ENCODE data around the gene FRMD4A. TPM values are rescaled to one million over a fixed set of nuclear protein-coding genes. Genes with fewer than 3 reads are reported as not detected.

Gene FRMD4A
- total RNA-seq, 5 donors from 2014 or later (not counting 1 experiment from before 2014, with no cell fraction given): 1.3 to 1.8 (median 1.4) TPM

DNA sequence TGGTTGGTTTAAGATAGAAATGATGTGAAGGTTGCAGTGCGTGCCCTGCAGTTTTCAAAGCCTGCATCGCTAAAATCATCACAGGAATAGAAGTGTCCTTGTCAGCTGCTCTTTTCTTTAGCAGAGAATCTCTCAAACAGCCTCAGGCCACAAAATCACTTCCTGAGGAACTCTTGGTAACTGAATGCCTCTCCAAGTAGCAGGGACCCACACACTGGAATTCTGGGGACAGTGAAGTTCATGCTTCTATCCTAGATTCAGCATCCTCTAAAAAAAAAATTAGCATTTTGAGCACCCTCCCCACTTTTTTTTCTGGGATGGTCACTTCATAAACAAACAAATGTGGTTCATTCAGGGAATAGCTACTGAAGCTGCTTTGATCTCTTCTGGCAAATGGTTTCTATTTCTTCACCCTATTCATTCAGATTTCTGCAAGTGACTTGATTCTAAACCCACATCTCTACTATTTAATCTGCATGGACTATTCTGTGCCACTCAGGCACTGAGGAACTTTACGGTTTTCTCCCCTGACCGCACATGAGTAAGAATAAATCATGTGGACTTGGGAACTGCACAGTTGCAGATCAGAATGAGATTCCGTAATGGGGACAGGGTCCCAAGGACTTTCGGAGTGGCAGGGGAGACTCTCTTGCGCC is 306.9 kb downstream of the FRMD4A start:
- H3K36me3 ChIP-seq (ENCODE audit: control insufficient read depth in 2 of 2, extremely low read depth in 1 of 2, insufficient read depth in 1 of 2, low read length in 1 of 2): no peaks in the 10 kb centered on the region
- H3K4me1 ChIP-seq (ENCODE audit: control insufficient read depth in 1 of 2, extremely low read depth in 1 of 2, insufficient read depth in 2 of 2, low read length in 2 of 2): peaks cover 9 to 18% of the 10 kb centered on the region in 2 experiments
- Mint-ChIP-seq H3K36me3 (peaks cover 3% of the 10 kb centered on the region), H3K27ac (no peak overlapping the region), H3K4me1 (peaks cover 15 to 29% (median 23%) of the 10 kb centered on the region in 3 donors), H3K9me3 (peaks cover 0 to 4% (median 2%) of the 10 kb centered on the region in 3 donors), H3K27me3 (peaks cover 0 to 8% of the 10 kb centered on the region in 2 donors), H3K4me3 (peak overlapping the region in 1 of 3 donors; percentile 9)
- ATAC-seq (replicated peaks in 1 of 4) (no peak), DNase-seq (no peak)
- H3K27ac ChIP-seq (ENCODE audit: low read length): no peak overlapping the region
- H3K4me3 ChIP-seq (ENCODE audit: control insufficient read depth in 1 of 2, extremely low read depth in 1 of 2, low read length in 1 of 2): no peak overlapping the region
- 67% methylated on average over 4 of the region's 7 CpGs for WGBS (ENCODE audit: insufficient coverage)
- CTCF ChIA-PET: no interaction called here
- POLR2A ChIA-PET: interaction anchor here in 1 of 2 donors (0.5 kb wide), 1 partner anchor 1352 kb away, joined by 4 read pairs; no protein-coding TSS in a partner anchor
- H3K9me3 ChIP-seq: no peaks in the 10 kb centered on the region
- peaks cover 3 to 4% of the 10 kb centered on the region in 2 experiments for H3K27me3 ChIP-seq (replicated peaks in 1 of 2; ENCODE audit: control insufficient read depth in 2 of 2, extremely low read depth in 1 of 2, insufficient read depth in 2 of 2, low read length in 1 of 2)

DNA sequence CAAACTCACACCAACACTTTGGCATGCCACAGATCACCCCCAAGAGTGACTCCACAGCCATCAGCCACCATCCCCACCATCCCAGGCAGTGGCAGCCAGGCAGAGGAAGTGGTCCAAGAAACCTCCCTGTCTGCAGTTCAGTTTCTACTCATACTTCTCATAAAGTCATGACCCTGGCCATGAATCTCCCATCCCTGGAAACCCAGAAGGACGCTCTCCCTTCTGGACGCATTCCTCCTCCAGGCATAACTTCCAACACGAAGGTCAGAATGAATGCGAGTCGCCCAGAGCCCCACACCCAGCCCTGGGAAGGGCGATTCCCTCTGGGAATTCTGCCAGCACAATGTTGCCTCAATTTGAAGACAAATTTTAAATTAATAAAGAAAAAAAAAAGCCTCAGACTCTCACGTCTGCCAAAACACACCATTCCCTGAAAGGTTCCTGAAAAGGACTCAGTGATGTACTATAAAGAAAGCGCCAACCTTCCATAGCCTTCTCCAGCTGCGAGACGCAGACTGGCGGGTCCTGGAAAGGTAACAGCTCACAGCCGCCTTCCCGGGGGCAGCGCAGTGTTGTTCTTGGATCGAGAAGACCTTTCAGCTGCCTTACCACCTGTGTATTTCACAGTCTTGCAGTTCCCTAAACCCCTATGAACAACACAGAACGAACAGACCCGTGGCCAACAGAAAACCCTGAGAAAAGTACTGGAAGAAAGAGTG is 307.6 kb downstream of the FRMD4A start:
- H3K27ac Mint-ChIP-seq: no peak overlapping the region

DNA sequence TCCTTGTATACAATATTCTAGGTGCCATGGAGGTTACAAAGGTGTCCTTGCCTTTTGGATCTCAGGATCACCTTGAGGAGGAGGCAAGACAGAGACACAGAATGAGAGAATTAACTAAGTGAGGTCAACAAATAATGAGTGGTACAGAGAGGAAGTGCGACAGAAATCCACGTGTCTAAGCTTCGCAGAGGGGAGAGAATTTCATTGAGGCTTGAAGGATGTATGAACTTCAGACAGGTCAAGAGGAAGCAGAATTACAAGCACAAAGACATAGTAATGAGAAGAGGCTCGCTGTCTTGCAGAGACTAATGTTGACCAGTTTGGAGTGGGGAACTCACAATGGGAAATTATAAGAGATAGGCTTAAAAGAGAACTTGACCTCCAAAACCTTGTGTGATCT is 308.7 kb downstream of the FRMD4A start:
- Histone ChIP-seq H3K9me3 (no peaks in the 10 kb centered on the region), H3K36me3 (ENCODE audit: control insufficient read depth in 2 of 2, extremely low read depth in 1 of 2, insufficient read depth in 1 of 2, low read length in 1 of 2) (no peaks in the 10 kb centered on the region), H3K27me3 (replicated peaks in 1 of 2; ENCODE audit: control insufficient read depth in 2 of 2, extremely low read depth in 1 of 2, insufficient read depth in 2 of 2, low read length in 1 of 2) (peaks cover 3 to 4% of the 10 kb centered on the region in 2 experiments), H3K4me3 (ENCODE audit: control insufficient read depth in 1 of 2, extremely low read depth in 1 of 2, low read length in 1 of 2) (no peak overlapping the region), H3K4me1 (ENCODE audit: control insufficient read depth in 1 of 2, extremely low read depth in 1 of 2, insufficient read depth in 2 of 2, low read length in 2 of 2) (peaks cover 9 to 21% of the 10 kb centered on the region in 2 experiments), H3K27ac (ENCODE audit: low read length) (no peak overlapping the region)
- POLR2A ChIA-PET: no interaction called here
- Mint-ChIP-seq H3K27ac (no peak overlapping the region), H3K4me3 (no peak overlapping the region), H3K4me1 (peaks cover 15 to 29% (median 23%) of the 10 kb centered on the region in 3 donors), H3K27me3 (peaks cover 0 to 11% of the 10 kb centered on the region in 2 donors), H3K9me3 (peaks cover 0 to 10% (median 7%) of the 10 kb centered on the region in 3 donors), H3K36me3 (peaks cover 8% of the 10 kb centered on the region)
- ATAC-seq (replicated peaks in 1 of 4): peak in 1 of 4 experiments; percentile 35
- CTCF ChIA-PET: no interaction called here
- 74% methylated on average over 4 of the region's 4 CpGs for WGBS (ENCODE audit: insufficient coverage)
- no peak for DNase-seq

More for the DNA sequence above, 307.6 kb downstream of the FRMD4A start:
- Histone ChIP-seq H3K4me1 (ENCODE audit: control insufficient read depth in 1 of 2, extremely low read depth in 1 of 2, insufficient read depth in 2 of 2, low read length in 2 of 2) (peaks cover 9 to 18% of the 10 kb centered on the region in 2 experiments), H3K27me3 (replicated peaks in 1 of 2; ENCODE audit: control insufficient read depth in 2 of 2, extremely low read depth in 1 of 2, insufficient read depth in 2 of 2, low read length in 1 of 2) (peaks cover 3 to 4% of the 10 kb centered on the region in 2 experiments), H3K36me3 (ENCODE audit: control insufficient read depth in 2 of 2, extremely low read depth in 1 of 2, insufficient read depth in 1 of 2, low read length in 1 of 2) (no peaks in the 10 kb centered on the region), H3K4me3 (ENCODE audit: control insufficient read depth in 1 of 2, extremely low read depth in 1 of 2, low read length in 1 of 2) (no peak overlapping the region), H3K9me3 (no peaks in the 10 kb centered on the region), H3K27ac (ENCODE audit: low read length) (no peak overlapping the region)
- CTCF ChIA-PET: no interaction called here
- Mint-ChIP-seq H3K4me1 (peaks cover 15 to 29% (median 23%) of the 10 kb centered on the region in 3 donors), H3K9me3 (peaks cover 0 to 10% (median 7%) of the 10 kb centered on the region in 3 donors), H3K36me3 (peaks cover 8% of the 10 kb centered on the region), H3K4me3 (peak overlapping the region in 1 of 3 donors; percentile 9), H3K27me3 (peaks cover 0 to 11% of the 10 kb centered on the region in 2 donors)
- POLR2A ChIA-PET: interaction anchor here in 1 of 2 donors (0.5 kb wide), 1 partner anchor 1352 kb away, joined by 4 read pairs; no protein-coding TSS in a partner anchor
- no peak for ATAC-seq (replicated peaks in 1 of 4)
- 83% methylated on average over 13 of the region's 17 CpGs for WGBS (ENCODE audit: insufficient coverage)
- DNase-seq: no peak

DNA sequence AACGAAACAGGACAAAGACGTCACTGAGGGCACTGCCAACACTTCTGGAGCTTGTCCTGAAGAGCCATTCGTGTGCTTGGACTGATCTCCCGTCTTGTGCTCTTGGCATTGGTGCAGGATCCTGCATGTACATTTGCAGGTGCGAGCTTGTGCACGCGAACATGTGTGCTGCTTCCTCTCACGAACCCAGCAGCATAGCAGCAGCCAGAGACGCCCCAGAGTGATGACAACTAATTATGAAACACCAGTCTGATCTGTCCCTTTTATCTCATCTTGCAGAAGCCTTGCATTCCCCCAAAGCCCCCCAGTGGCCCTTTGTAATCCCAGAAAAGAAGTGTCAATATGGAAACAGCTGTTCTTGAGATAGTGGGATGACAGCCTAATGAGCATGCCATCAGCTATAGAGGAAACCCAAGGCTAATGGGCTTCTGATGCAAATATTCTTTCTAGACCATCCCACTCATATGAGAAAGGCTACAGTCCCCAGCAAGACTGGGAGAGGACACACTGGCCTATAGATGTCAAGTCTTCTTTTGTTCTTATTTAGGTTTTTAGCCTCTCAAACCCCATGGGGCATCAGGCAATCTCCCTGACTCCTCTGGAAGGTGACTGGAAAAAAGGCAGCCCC is 310.6 kb downstream of the FRMD4A start:
- H3K27ac ChIP-seq (ENCODE audit: low read length): no peak overlapping the region
- Mint-ChIP-seq H3K36me3 (peaks cover 8% of the 10 kb centered on the region), H3K27ac (no peak overlapping the region), H3K4me3 (no peak overlapping the region), H3K27me3 (peaks cover 0 to 11% of the 10 kb centered on the region in 2 donors), H3K4me1 (peaks cover 30 to 45% (median 40%) of the 10 kb centered on the region in 3 donors), H3K9me3 (peaks cover 0 to 10% (median 7%) of the 10 kb centered on the region in 3 donors)
- 73% methylated on average over 8 of the region's 9 CpGs for WGBS (ENCODE audit: insufficient coverage)
- H3K4me3 ChIP-seq (ENCODE audit: control insufficient read depth in 1 of 2, extremely low read depth in 1 of 2, low read length in 1 of 2): no peak overlapping the region
- peaks cover 3 to 4% of the 10 kb centered on the region in 2 experiments for H3K27me3 ChIP-seq (replicated peaks in 1 of 2; ENCODE audit: control insufficient read depth in 2 of 2, extremely low read depth in 1 of 2, insufficient read depth in 2 of 2, low read length in 1 of 2)
- H3K36me3 ChIP-seq (ENCODE audit: control insufficient read depth in 2 of 2, extremely low read depth in 1 of 2, insufficient read depth in 1 of 2, low read length in 1 of 2): no peaks in the 10 kb centered on the region
- ATAC-seq (replicated peaks in 1 of 4) (no peak), DNase-seq (no peak)
- H3K9me3 ChIP-seq: no peaks in the 10 kb centered on the region
- CTCF ChIA-PET: no interaction called here
- H3K4me1 ChIP-seq (ENCODE audit: control insufficient read depth in 1 of 2, extremely low read depth in 1 of 2, insufficient read depth in 2 of 2, low read length in 2 of 2): peaks cover 20 to 39% of the 10 kb centered on the region in 2 experiments
- POLR2A ChIA-PET: no interaction called here

DNA sequence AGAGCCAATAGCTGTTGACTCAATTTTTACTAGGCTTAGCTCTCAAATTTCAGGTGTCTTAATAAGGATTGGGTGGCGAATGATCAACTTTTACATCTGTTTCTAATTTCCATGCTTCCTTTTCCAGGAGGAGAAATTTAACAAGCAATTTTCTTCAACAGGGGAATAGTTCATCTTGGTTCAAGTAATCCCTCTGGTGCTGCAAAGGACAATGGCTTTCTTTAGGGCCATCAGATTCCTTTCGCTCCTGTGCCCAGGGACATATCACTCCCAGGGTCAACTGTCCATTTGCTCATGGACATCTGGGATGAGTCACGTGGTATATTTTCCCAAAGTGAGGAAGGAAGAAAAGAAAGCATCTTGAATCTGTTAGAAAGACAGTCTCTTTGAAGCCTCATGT is 313.3 kb downstream of the FRMD4A start:
- DNase-seq: no peak
- POLR2A ChIA-PET: no interaction called here
- peaks cover 0 to 10% (median 7%) of the 10 kb centered on the region in 3 donors for H3K9me3 Mint-ChIP-seq
- no peaks in the 10 kb centered on the region for H3K9me3 ChIP-seq
- peaks cover 3 to 4% of the 10 kb centered on the region in 2 experiments for H3K27me3 ChIP-seq (replicated peaks in 1 of 2; ENCODE audit: control insufficient read depth in 2 of 2, extremely low read depth in 1 of 2, insufficient read depth in 2 of 2, low read length in 1 of 2)
- H3K4me3 ChIP-seq (ENCODE audit: control insufficient read depth in 1 of 2, extremely low read depth in 1 of 2, low read length in 1 of 2): no peak overlapping the region
- no peaks in the 10 kb centered on the region for H3K36me3 ChIP-seq (ENCODE audit: control insufficient read depth in 2 of 2, extremely low read depth in 1 of 2, insufficient read depth in 1 of 2, low read length in 1 of 2)
- 100% methylated on average over 1 of the region's 3 CpGs for WGBS (ENCODE audit: insufficient coverage)
- peaks cover 11 to 26% of the 10 kb centered on the region in 2 experiments for H3K4me1 ChIP-seq (ENCODE audit: control insufficient read depth in 1 of 2, extremely low read depth in 1 of 2, insufficient read depth in 2 of 2, low read length in 2 of 2)
- no peak for ATAC-seq (replicated peaks in 1 of 4)
- H3K4me1 Mint-ChIP-seq: peaks cover 15 to 24% (median 23%) of the 10 kb centered on the region in 3 donors
- H3K27ac Mint-ChIP-seq: no peak overlapping the region
- H3K27me3 Mint-ChIP-seq: peaks cover 0 to 8% of the 10 kb centered on the region in 2 donors
- peaks cover 8% of the 10 kb centered on the region for H3K36me3 Mint-ChIP-seq
- H3K4me3 Mint-ChIP-seq: no peak overlapping the region
- no peak overlapping the region for H3K27ac ChIP-seq (ENCODE audit: low read length)
- CTCF ChIA-PET: interaction anchor here (0.5 to 1.2 kb wide), 2 partner anchors 16 to 232 kb away, joined by 3 to 4 read pairs; no protein-coding TSS in a partner anchor

DNA sequence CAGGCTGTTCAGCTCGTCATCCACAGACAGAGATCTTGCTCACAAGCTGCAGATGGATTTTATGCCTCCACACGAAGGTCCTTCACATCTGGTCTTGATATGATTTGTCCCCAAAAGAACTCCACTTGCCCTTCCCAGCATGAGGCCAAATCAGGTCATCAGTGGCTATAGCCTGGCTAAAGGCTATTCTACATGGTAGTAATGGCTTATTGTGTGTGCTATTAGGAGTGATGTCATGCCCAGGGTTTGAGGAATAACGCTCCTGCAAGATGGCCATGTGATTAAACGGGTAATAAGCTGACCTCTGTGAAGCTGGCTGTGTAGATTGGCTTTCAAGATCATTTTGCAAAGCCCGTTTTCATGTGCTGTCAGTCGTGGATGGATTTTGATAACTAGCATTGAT is 313.8 kb downstream of the FRMD4A start:
- ATAC-seq (replicated peaks in 1 of 4) (no peak), DNase-seq (no peak)
- ChIA-PET POLR2A (no interaction called here), CTCF (interaction anchor here (0.5 to 1.2 kb wide), 2 partner anchors 17 to 232 kb away, joined by 3 to 4 read pairs; no protein-coding TSS in a partner anchor)
- Mint-ChIP-seq H3K4me1 (peaks cover 15 to 20% (median 18%) of the 10 kb centered on the region in 3 donors), H3K4me3 (no peak overlapping the region), H3K9me3 (peaks cover 0 to 10% (median 7%) of the 10 kb centered on the region in 3 donors), H3K36me3 (peaks cover 8% of the 10 kb centered on the region), H3K27me3 (peaks cover 0 to 6% of the 10 kb centered on the region in 2 donors), H3K27ac (no peak overlapping the region)
- peaks cover 11 to 26% of the 10 kb centered on the region in 2 experiments for H3K4me1 ChIP-seq (ENCODE audit: control insufficient read depth in 1 of 2, extremely low read depth in 1 of 2, insufficient read depth in 2 of 2, low read length in 2 of 2)
- H3K36me3 ChIP-seq (ENCODE audit: control insufficient read depth in 2 of 2, extremely low read depth in 1 of 2, insufficient read depth in 1 of 2, low read length in 1 of 2): no peaks in the 10 kb centered on the region
- H3K27ac ChIP-seq (ENCODE audit: low read length): no peak overlapping the region
- no peak overlapping the region for H3K4me3 ChIP-seq (ENCODE audit: control insufficient read depth in 1 of 2, extremely low read depth in 1 of 2, low read length in 1 of 2)
- H3K9me3 ChIP-seq: no peaks in the 10 kb centered on the region
- 88% methylated on average over 5 of the region's 6 CpGs for WGBS (ENCODE audit: insufficient coverage)
- H3K27me3 ChIP-seq (replicated peaks in 1 of 2; ENCODE audit: control insufficient read depth in 2 of 2, extremely low read depth in 1 of 2, insufficient read depth in 2 of 2, low read length in 1 of 2): peaks cover 3 to 4% of the 10 kb centered on the region in 2 experiments
